Activated T-cell treated with anti-CD3 and anti-CD28 coated beads, Interleukin-2, amount 50 U/mL, for 4 hours (primary cell): ENCODE measurements around the gene C17orf113. TPM values are rescaled to one million over a fixed set of nuclear protein-coding genes. Genes with fewer than 3 reads are reported as not detected.

Source experiments
- ATAC-seq, 2 donors: fragments of 200-7000 bp; cut with Tn5 transposase; one replicate each; pipeline ENCODE4 v1.10.0; 2021
- DNase-seq: peaks from one replicate; pipeline ENCODE4 v3.0.0-alpha.2; 2020
- H3K27me3 Mint-ChIP-seq: one replicate; pipeline ENCODE4 v1.8.0; 2021; ENCODE audit warnings: low read depth, mixed read lengths
- H3K36me3 Mint-ChIP-seq: one replicate; pipeline ENCODE4 v1.8.0; 2022; ENCODE audit warnings: mixed read lengths; ENCODE audit not compliant: insufficient read depth
- H3K4me1 Mint-ChIP-seq: one replicate; pipeline ENCODE4 v1.8.0; 2021; ENCODE audit warnings: low read depth, mixed read lengths
- H3K4me3 Mint-ChIP-seq: one replicate; pipeline ENCODE4 v1.8.0; 2021; ENCODE audit warnings: mild to moderate bottlenecking, moderate library complexity, mixed read lengths
- H3K9me3 Mint-ChIP-seq: one replicate; pipeline ENCODE4 v1.8.0; 2021; ENCODE audit warnings: mixed read lengths
- total RNA-seq, 3 donors: library from RNA; stranded (reverse); gene quantifications; one replicate each; pipeline ENCODE4 v1.2.1, GENCODE V29; 2021

The C17orf113 gene
- total RNA-seq, 3 donors from 2014 or later: 0.08 to 0.13 TPM; not detected in 1

DNA sequence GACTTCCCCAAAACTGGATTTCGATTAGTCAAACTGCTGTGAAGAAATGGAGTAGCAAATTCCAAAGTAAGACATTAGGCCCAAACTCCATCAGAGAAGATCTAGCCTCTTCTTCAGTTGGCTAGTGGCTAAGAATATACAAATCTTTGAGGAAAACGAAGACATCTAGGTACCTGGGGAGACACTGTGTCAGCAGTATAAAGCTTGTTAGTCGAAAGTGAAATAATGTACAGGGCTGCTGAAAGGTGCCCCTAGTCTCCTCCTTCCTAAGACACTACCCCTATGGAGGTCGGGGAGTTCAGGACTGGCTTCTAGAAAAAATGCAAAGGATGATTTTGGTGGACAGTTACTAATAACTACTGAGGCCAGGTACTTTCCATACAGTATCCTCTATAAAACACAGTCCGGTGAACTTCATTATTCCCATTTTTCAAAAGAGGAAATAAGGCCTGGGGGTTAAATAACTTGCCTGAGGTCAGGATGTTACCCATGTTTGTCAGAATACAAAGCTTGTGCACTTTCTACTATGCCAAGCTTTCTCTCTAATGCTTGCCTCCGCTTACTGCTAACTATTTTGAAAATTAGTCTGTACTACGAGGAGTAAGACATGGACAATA is 48.1 kb downstream of the C17orf113 start:
- peaks cover 9% of the 10 kb centered on the region for H3K36me3 Mint-ChIP-seq
- ATAC-seq: no peak

DNA sequence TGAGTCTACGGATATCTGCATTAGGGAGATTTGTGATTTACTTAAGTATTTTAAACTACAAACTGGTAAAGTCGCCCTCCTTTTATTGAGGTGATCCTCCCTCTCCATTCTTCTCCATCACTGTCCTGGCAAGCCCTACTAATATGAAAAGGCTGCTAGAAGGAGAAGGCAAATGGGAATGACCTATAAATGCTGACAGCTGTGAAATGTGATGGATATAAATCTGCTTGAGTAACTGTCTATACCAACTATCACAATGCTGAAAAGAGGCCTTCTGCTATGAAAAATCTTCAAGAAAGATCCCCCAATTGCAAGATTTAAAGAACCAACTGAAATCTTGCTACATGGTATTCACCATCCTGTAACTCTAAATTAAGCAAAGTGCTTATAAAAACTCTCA is 48.7 kb downstream of the C17orf113 start:
- Mint-ChIP-seq H3K36me3 (peaks cover 13% of the 10 kb centered on the region), H3K9me3 (no peaks in the 10 kb centered on the region), H3K27me3 (no peaks in the 10 kb centered on the region), H3K4me1 (peaks cover 15% of the 10 kb centered on the region), H3K4me3 (no peak overlapping the region)
- no peak for DNase-seq
- no peak for ATAC-seq

More for the DNA sequence above, 48.1 kb downstream of the C17orf113 start:
- Mint-ChIP-seq H3K4me3 (no peak overlapping the region), H3K9me3 (no peaks in the 10 kb centered on the region), H3K27me3 (no peaks in the 10 kb centered on the region), H3K4me1 (peaks cover 15% of the 10 kb centered on the region)
- DNase-seq: no peak

DNA sequence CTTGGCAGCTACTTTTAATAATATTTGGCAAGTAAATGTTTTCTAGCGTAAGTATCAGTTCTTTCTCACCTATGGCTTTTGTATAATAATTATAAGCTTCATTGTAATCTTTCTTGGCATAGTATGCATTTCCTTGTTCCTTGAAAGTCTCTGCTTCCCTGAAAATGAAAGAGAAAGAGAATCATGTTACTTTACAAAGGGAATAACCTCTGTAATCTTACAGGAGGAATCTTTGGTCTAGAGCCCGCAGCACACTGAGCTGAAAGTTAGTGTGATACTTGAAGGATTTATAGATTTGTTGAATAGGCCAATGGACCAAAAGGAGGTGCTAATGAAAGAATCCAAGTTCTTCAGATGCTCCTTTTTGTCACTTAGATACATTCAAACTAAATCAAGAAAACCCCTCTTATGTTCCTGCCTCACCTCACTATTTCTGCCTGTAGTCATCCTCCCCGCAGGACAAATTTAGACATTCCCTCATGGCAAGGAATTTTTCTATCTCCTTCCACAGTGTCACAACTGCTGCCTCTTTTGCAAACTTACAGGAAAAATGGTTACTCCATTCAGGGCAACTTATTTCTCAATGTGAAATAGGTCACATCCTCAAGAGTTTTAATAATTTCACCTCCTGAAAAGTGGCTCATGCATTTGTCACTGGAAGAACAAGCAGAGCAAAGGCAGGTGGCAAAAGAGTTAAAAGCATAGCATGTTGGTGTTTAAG is 49.8 kb downstream of the C17orf113 start:
- Mint-ChIP-seq H3K27me3 (no peaks in the 10 kb centered on the region), H3K36me3 (peaks cover 20% of the 10 kb centered on the region), H3K4me3 (no peak overlapping the region), H3K4me1 (peaks cover 21% of the 10 kb centered on the region), H3K9me3 (no peaks in the 10 kb centered on the region)
- DNase-seq (no peak), ATAC-seq (no peak)

DNA sequence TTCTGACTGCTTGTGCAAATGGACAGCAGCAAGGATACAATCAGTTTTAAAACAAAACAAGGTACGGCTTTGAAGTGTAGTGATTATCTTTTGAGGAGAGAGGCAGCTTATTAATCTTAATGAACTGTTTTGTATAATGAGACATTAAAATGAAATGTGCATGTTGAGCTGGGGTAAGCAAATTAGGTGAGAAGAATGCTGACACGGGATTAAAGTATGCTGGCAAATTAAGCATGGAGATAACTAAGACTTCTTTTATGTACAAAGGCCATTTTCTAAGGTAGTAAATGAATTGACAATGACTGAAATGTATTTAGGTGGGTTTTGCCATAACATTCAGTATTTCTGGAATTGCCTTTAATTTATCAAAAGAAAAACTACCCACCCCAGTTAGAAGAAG is 51.9 kb downstream of the C17orf113 start:
- H3K36me3 Mint-ChIP-seq: peaks cover 28% of the 10 kb centered on the region
- H3K4me3 Mint-ChIP-seq: no peak overlapping the region
- H3K9me3 Mint-ChIP-seq: no peaks in the 10 kb centered on the region
- ATAC-seq (no peak), DNase-seq (no peak)
- H3K4me1 Mint-ChIP-seq: peaks cover 12% of the 10 kb centered on the region
- no peaks in the 10 kb centered on the region for H3K27me3 Mint-ChIP-seq

- Mint-ChIP-seq H3K27me3 (no peaks in the 10 kb centered on the region), H3K4me3 (no peak overlapping the region), H3K9me3 (no peaks in the 10 kb centered on the region), H3K4me1 (peaks cover 9% of the 10 kb centered on the region), H3K36me3 (peaks cover 34% of the 10 kb centered on the region)
- DNase-seq (no peak), ATAC-seq (no peak)
Observed at GRCh38 chr17:41996855-41997164, 53.6 kb downstream of the C17orf113 start.

GRCh38 chr17:41992576-41992975 is 57.8 kb downstream of the C17orf113 start:
- H3K27me3 Mint-ChIP-seq: no peaks in the 10 kb centered on the region
- ATAC-seq: no peak
- H3K9me3 Mint-ChIP-seq: no peaks in the 10 kb centered on the region
- H3K4me3 Mint-ChIP-seq: no peak overlapping the region
- peaks cover 10% of the 10 kb centered on the region for H3K4me1 Mint-ChIP-seq
- peaks cover 54% of the 10 kb centered on the region for H3K36me3 Mint-ChIP-seq
- no peak for DNase-seq

GRCh38 chr17:41989702-41990419 is 60.5 kb downstream of the C17orf113 start:
- H3K36me3 Mint-ChIP-seq: peaks cover 53% of the 10 kb centered on the region
- ATAC-seq: no peak

GRCh38 chr17:41988418-41988817 is 62.0 kb downstream of the C17orf113 start:
- ATAC-seq: no peak
- Mint-ChIP-seq H3K4me1 (peaks cover 5% of the 10 kb centered on the region), H3K4me3 (no peak overlapping the region), H3K9me3 (no peaks in the 10 kb centered on the region), H3K27me3 (no peaks in the 10 kb centered on the region), H3K36me3 (peaks cover 55% of the 10 kb centered on the region)
- DNase-seq: no peak

More at GRCh38 chr17:41989702-41990419, 60.5 kb downstream of the C17orf113 start:
- no peaks in the 10 kb centered on the region for H3K9me3 Mint-ChIP-seq
- DNase-seq: no peak
- peaks cover 5% of the 10 kb centered on the region for H3K4me1 Mint-ChIP-seq
- H3K4me3 Mint-ChIP-seq: no peak overlapping the region
- H3K27me3 Mint-ChIP-seq: no peaks in the 10 kb centered on the region

Other genes with a start within 250 kb of the C17orf113 start
- gene P3H4, start 238.7 kb downstream of the C17orf113 start, total RNA-seq: 1 to 10 TPM; 2.0 to 3.6 (median 2.5) TPM
- gene FKBP10, start 237.6 kb downstream of the C17orf113 start, total RNA-seq: 1 to 10 TPM in 1 of 3 donors, under 1 TPM in 2; 0.68 to 1.2 (median 0.76) TPM
- 10 to 100 TPM; 29.7 to 53.6 (median 41.9) TPM for gene NT5C3B, start 214.4 kb downstream of the C17orf113 start, total RNA-seq
- not detected for gene KLHL10, start 212.8 kb downstream of the C17orf113 start, total RNA-seq
- gene KLHL11, start 185.2 kb downstream of the C17orf113 start, total RNA-seq: 10 to 100 TPM; 27.7 to 31.2 (median 30.3) TPM
- gene ACLY, start 131.7 kb downstream of the C17orf113 start, total RNA-seq: 100 to 1,000 TPM; 197 to 210 (median 198) TPM
- gene ODAD4, start 120.0 kb downstream of the C17orf113 start, total RNA-seq: under 1 TPM; 0.26 to 0.91 (median 0.79) TPM
- 10 to 100 TPM; 70.0 to 80.0 (median 78.3) TPM for gene CNP, start 83.8 kb downstream of the C17orf113 start, total RNA-seq
- gene DNAJC7, start 33.2 kb downstream of the C17orf113 start, total RNA-seq: 100 to 1,000 TPM; 144 to 154 (median 147) TPM
- 10 to 100 TPM; 33.4 to 35.8 (median 34.2) TPM for gene NKIRAS2, start 30.5 kb downstream of the C17orf113 start, total RNA-seq
- under 1 TPM in 2 of 3 donors, not detected in 1; 0.29 to 0.43 TPM for gene ZNF385C, start 47.9 kb upstream of the C17orf113 start, total RNA-seq
- 1 to 10 TPM; 2.0 to 8.4 (median 6.9) TPM for gene DHX58, start 62.1 kb upstream of the C17orf113 start, total RNA-seq
- gene KAT2A, start 70.8 kb upstream of the C17orf113 start, total RNA-seq: 10 to 100 TPM; 70.1 to 92.5 (median 82.4) TPM
- gene HSPB9, start 72.2 kb upstream of the C17orf113 start, total RNA-seq: under 1 TPM in 1 of 3 donors, not detected in 2; 0.10 TPM
- 10 to 100 TPM; 76.5 to 81.0 (median 79.1) TPM for gene RAB5C, start 104.4 kb upstream of the C17orf113 start, total RNA-seq
- 1 to 10 TPM; 2.2 to 2.6 (median 2.6) TPM for gene KCNH4, start 130.5 kb upstream of the C17orf113 start, total RNA-seq
- not detected for gene HCRT, start 134.9 kb upstream of the C17orf113 start, total RNA-seq
- 10 to 100 TPM; 24.0 to 24.9 (median 24.7) TPM for gene GHDC, start 143.9 kb upstream of the C17orf113 start, total RNA-seq
- gene STAT5B, start 225.8 kb upstream of the C17orf113 start, total RNA-seq: 10 to 100 TPM; 62.9 to 86.7 (median 71.9) TPM
- gene STAT5A, start 237.9 kb upstream of the C17orf113 start, total RNA-seq: 100 to 1,000 TPM; 193 to 264 (median 220) TPM